Loucy (cell line): ENCODE measurements around the gene ECPAS.
"Not testable (repeated sequence)": the region's sequence is repeated elsewhere in the genome, so short reads cannot be mapped to it uniquely, and the experiment has no call there.

ENCODE experiments used
- CTCF ChIP-seq: fragments of 200-600 bp; sonication (generic); conservative IDR thresholded peaks from 2 replicates; pipeline ENCODE4 v1.5.1; 2014; ENCODE audit warnings: mild to moderate bottlenecking, antibody characterized with exemption, low read length
- EZH2phosphoT487 ChIP-seq: fragments of 200-600 bp; IDR thresholded peaks from 2 replicates; pipeline ENCODE4 v1.6.1; 2018; ENCODE audit warnings: antibody characterized with exemption, mild to moderate bottlenecking, moderate library complexity, borderline replicate concordance

DNA sequence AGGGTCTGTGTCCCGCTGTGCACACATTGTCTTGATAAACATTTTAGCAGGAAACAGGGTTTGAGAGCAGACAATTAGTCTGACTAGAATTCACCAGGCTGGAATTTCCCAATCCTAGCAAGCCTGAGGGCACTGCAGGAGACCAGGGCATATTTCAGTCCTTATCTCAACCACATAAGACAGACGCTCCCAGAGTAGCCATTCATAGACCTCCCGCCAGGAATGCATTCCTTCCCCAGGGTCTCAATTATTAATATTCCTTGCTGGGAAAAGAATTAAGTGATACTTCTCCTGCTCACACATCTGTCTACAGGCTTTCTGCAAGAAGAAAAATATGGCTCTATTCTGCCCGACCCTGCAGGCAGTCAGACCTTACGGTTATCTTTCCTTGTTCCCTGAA, 82.7 kb downstream of the ECPAS start:
- TF ChIP-seq CTCF, EZH2phosphoT487: not testable (repeated sequence)
